GM12878 (cell line): ENCODE measurements around the gene IGFALS. TPM values are rescaled to one million over a fixed set of nuclear protein-coding genes. Genes with fewer than 3 reads are reported as not detected.

Experiments used
- ATAC-seq: fragments of 200-7000 bp; cut with Tn5 transposase; 3 replicates; pipeline ENCODE4 v1.9.1; 2020; ENCODE audit warnings: mild to moderate bottlenecking, moderate library complexity
- BruUV-seq: library from RNA; stranded (reverse); fragments of 400-500 nt; replicated peaks from 2 replicates; lab custom pipeline; 2021; lab: Mats Ljungman, UMichigan
- CTCF ChIA-PET: fragments of 300-600 bp; sonication (Branson Sonifier 250); formaldehyde crosslinking; extraction: SDS; loops from one replicate; lab custom pipeline; 2021; ENCODE audit warnings: inconsistent platforms; lab: Yijun Ruan, JAX
- POLR2A ChIA-PET: fragments of 350-600 bp; formaldehyde crosslinking; extraction: SDS; loops from one replicate; lab custom pipeline; 2021; ENCODE audit warnings: inconsistent platforms; lab: Charles Lee
- RAD21 ChIA-PET: fragments of 300-600 bp; sonication (Branson Sonifier 250); formaldehyde crosslinking; loops from one replicate; lab custom pipeline; 2023; ENCODE audit warnings: antibody characterized with exemption; ENCODE audit not compliant: unreplicated experiment; lab: Charles Lee
- SMC1A ChIA-PET: fragments of 300-600 bp; sonication (Branson Sonifier 250); formaldehyde crosslinking; loops from one replicate; lab custom pipeline; 2023; ENCODE audit not compliant: unreplicated experiment, uncharacterized antibody; lab: Charles Lee
- DNase-seq: peaks from one replicate; pipeline ENCODE4 v3.0.0-alpha.2; 2011; ENCODE audit warnings: low read depth, low spot score
- FAIRE-seq: peaks from 3 replicates; lab custom pipeline; 2011; peaks lifted over from hg19 to GRCh38; lab: Jason Lieb, UNC
- H2AFZ ChIP-seq: 2 replicates; pipeline ENCODE4 v1.6.0; 2011; ENCODE audit warnings: low read depth, low read length, control low read depth; ENCODE audit not compliant: control insufficient read depth
- H3K27ac ChIP-seq: 2 replicates; pipeline ENCODE4 v1.5.1; 2011; ENCODE audit warnings: control low read depth; ENCODE audit not compliant: control insufficient read depth, insufficient read depth
- H3K27me3 ChIP-seq, 2 experiments: replicated peaks in 1 of 2; 2 replicates each; pipeline versions ENCODE4 v1.6.0 to v1.6.1; 2011; ENCODE audit warnings: low read length in 1 of 2; ENCODE audit not compliant: control insufficient read depth in 2 of 2, insufficient read depth in 2 of 2
- H3K36me3 ChIP-seq, 2 experiments: 2 replicates each; pipeline ENCODE4 v1.5.1; 2011; ENCODE audit warnings: low read length in 1 of 2; ENCODE audit not compliant: control insufficient read depth in 2 of 2, insufficient read depth in 2 of 2
- H3K4me1 ChIP-seq: 2 replicates; pipeline ENCODE4 v1.6.1; 2011; ENCODE audit warnings: mild to moderate bottlenecking, low read length, moderate library complexity, mixed read lengths; ENCODE audit not compliant: control insufficient read depth, insufficient read depth
- H3K4me2 ChIP-seq: 2 replicates; pipeline ENCODE4 v1.6.0; 2011; ENCODE audit warnings: control low read depth; ENCODE audit not compliant: control insufficient read depth, insufficient read depth
- H3K4me3 ChIP-seq: fragments of 200-600 bp; sonication (generic); 2 replicates; pipeline ENCODE4 v1.5.1; 2016
- H3K79me2 ChIP-seq: 2 replicates; pipeline ENCODE4 v1.6.0; 2011; ENCODE audit warnings: low read length; ENCODE audit not compliant: control insufficient read depth, insufficient read depth
- H3K9ac ChIP-seq: 2 replicates; pipeline ENCODE4 v1.8.0; 2011; ENCODE audit warnings: low read length, control low read depth, mixed read lengths; ENCODE audit not compliant: control insufficient read depth, insufficient read depth
- H3K9me3 ChIP-seq: replicated peaks from 3 replicates; pipeline ENCODE4 v1.5.1; 2011; ENCODE audit warnings: mild to moderate bottlenecking, low read length; ENCODE audit not compliant: control insufficient read depth, insufficient read depth
- H4K20me1 ChIP-seq: 2 replicates; pipeline ENCODE4 v1.6.0; 2011; ENCODE audit not compliant: control insufficient read depth, insufficient read depth
- CBX3 ChIP-seq: fragments of 200-600 bp; sonication (generic); IDR thresholded peaks from 2 replicates; pipeline ENCODE4 v1.6.1; 2016; ENCODE audit warnings: low read depth, borderline replicate concordance
- CTCF ChIP-seq, 3 experiments: IDR thresholded peaks in 2 of 3; conservative IDR thresholded peaks in 1 of 3; 2 replicates each; pipeline ENCODE4 v1.5.1; 2011; ENCODE audit warnings: low read depth in 3 of 3, low read length in 3 of 3, mild to moderate bottlenecking in 3 of 3, control low read depth in 2 of 3, moderate library complexity in 2 of 3, inconsistent platforms in 1 of 3, mixed read lengths in 1 of 3; ENCODE audit not compliant: control insufficient read depth in 2 of 3, insufficient read depth in 1 of 3; ENCODE audit errors: extremely low read depth in 1 of 3
- EED ChIP-seq: sonication (generic); IDR thresholded peaks from 2 replicates; pipeline ENCODE4 v1.6.1; 2016; ENCODE audit warnings: antibody characterized with exemption, low read depth
- HSF1 ChIP-seq: fragments of 150-350 bp; IDR thresholded peaks from 2 replicates; pipeline ENCODE4 v1.6.1; 2014; ENCODE audit warnings: mild to moderate bottlenecking, low read depth, low read length
- LARP7 ChIP-seq: fragments of 450-650 bp; IDR thresholded peaks from 2 replicates; pipeline ENCODE4 v1.6.1; 2017; ENCODE audit warnings: mild to moderate bottlenecking
- TCF7 ChIP-seq: IDR thresholded peaks from 2 replicates; pipeline ENCODE4 v1.6.1; 2014; ENCODE audit warnings: antibody characterized with exemption, borderline replicate concordance
- YY1 ChIP-seq: IDR thresholded peaks from 2 replicates; pipeline ENCODE4 v1.6.1; 2011; ENCODE audit warnings: low read depth, mild to moderate bottlenecking, low read length
- WGBS: methylation state at CpG from one replicate; pipeline ENCODE4 v1.1.6; 2016; ENCODE audit warnings: low lambda C conversion rate; ENCODE audit not compliant: insufficient replicate concordance, insufficient coverage; ENCODE audit errors: missing lambda C conversion rate; 5-methylcytosine and 5-hydroxymethylcytosine counted together
- in situ Hi-C: fragments of 300-500 bp; cut with MboI; formaldehyde crosslinking; loops from 9 replicates; pipeline ENCODE4 v1.14.3; 2018; ENCODE audit warnings: mixed read lengths
- intact Hi-C: fragments of 100-400 bp; cut with micrococcal nuclease; formaldehyde crosslinking; loops from one replicate; pipeline ENCODE4 v1.14.2; 2022; ENCODE audit not compliant: unreplicated experiment
- polyA plus RNA-seq, 11 experiments: library from polyadenylated mRNA; depleted of rRNA in 4 of 11; unstranded in 6 of 11; stranded (reverse) in 5 of 11; fragments of >200 nt; fragmentation: Nextera tagmentation in 4 of 11; fragmentation: Illumina TruSeq in 1 of 11; extraction: Ambion mirVana in 4 of 11; extraction: Trizol in 1 of 11; gene quantifications; 1 replicate in 1 of 11; 2 replicates in 10 of 11; pipeline versions ENCODE4 v1.2.1 to v1.2.3, GENCODE V29; 2011 to 2016; ENCODE audit warnings: inconsistent platforms in 2 of 11, missing spikeins in 2 of 11, low read depth in 1 of 11
- total RNA-seq, 4 experiments: library from RNA; depleted of rRNA in 3 of 4; stranded (reverse); fragments of >200 nt in 3 of 4; fragmentation: Illumina TruSeq in 1 of 4; extraction: Trizol in 1 of 4; gene quantifications; 2 replicates each; pipeline versions ENCODE4 v1.2.1 to v1.2.3, GENCODE V29; 2013 to 2021
- TF ChIP-seq, protein P1 (sequence below): fragments of 450-650 bp; IDR thresholded peaks from 2 replicates; pipeline ENCODE4 v1.6.1; 2017; ENCODE audit warnings: mild to moderate bottlenecking, moderate library complexity

IGFALS gene
- total and polyA plus RNA-seq, 10 of the 15 experiments (the other 5 are each of a cell fraction or from before 2014, with no cell fraction given): 0.04 to 0.11 TPM; not detected in 8

DNA sequence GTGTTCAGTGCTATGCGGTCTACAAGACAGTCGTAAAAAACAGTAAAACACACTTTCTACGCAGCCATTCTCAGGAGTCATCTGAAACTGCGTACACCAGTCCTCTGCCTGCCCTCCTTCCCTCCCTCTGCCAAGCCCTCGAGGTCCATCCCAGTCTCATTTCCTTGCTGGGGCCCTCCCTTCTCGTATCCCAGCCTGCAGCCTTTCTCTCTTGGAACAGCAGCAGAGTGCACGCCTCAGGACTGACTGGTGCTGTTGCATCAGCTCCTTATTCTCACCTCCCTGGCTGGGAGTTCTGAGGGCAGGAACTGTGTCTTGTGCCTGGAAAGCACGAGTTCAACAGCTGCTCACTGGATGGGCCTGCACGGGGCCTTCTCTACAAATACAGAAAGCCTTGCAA, 46.0 kb upstream of the IGFALS start:
- no peak overlapping the region for H2AFZ ChIP-seq
- ChIA-PET RAD21 (no interaction called here), SMC1A (interaction anchor here (1.0 kb wide), 1 partner anchor 104 kb away, joined by 3 read pairs; no protein-coding TSS in a partner anchor), POLR2A (no interaction called here), CTCF (no interaction called here)
- no TSS peak for BruUV-seq
- H4K20me1 ChIP-seq: no peaks in the 10 kb centered on the region
- WGBS: 33% methylated on average over 9 of the region's 9 CpGs
- H3K36me3 ChIP-seq: no peaks in the 10 kb centered on the region
- H3K27me3 ChIP-seq: no peaks in the 10 kb centered on the region
- intact Hi-C loops (no loop called here), in situ Hi-C loops (no loop called here)
- no peak overlapping the region for H3K9ac ChIP-seq
- no peaks in the 10 kb centered on the region for H3K79me2 ChIP-seq
- H3K9me3 ChIP-seq: no peaks in the 10 kb centered on the region
- no peaks in the 10 kb centered on the region for H3K4me1 ChIP-seq
- H3K4me3 ChIP-seq: no peak overlapping the region
- FAIRE-seq (no peak), ATAC-seq (no peak), DNase-seq (no peak)
- no peak overlapping the region for H3K27ac ChIP-seq
- no peak overlapping the region for H3K4me2 ChIP-seq
- no peak for TF ChIP-seq TCF7
- no peak for TF ChIP-seq EED
- no peak for TF ChIP-seq LARP7
- no peak for TF ChIP-seq CBX3
- TF ChIP-seq CTCF (IDR thresholded peaks at IDR 0.05 in 2 of 3, conservative IDR thresholded peaks at IDR 0.05 in 1 of 3; ENCODE audit: control insufficient read depth in 2 of 3, extremely low read depth in 1 of 3, insufficient read depth in 1 of 3, low read depth in 3 of 3, low read length in 3 of 3): no peak
- TF ChIP-seq, protein P1, sequence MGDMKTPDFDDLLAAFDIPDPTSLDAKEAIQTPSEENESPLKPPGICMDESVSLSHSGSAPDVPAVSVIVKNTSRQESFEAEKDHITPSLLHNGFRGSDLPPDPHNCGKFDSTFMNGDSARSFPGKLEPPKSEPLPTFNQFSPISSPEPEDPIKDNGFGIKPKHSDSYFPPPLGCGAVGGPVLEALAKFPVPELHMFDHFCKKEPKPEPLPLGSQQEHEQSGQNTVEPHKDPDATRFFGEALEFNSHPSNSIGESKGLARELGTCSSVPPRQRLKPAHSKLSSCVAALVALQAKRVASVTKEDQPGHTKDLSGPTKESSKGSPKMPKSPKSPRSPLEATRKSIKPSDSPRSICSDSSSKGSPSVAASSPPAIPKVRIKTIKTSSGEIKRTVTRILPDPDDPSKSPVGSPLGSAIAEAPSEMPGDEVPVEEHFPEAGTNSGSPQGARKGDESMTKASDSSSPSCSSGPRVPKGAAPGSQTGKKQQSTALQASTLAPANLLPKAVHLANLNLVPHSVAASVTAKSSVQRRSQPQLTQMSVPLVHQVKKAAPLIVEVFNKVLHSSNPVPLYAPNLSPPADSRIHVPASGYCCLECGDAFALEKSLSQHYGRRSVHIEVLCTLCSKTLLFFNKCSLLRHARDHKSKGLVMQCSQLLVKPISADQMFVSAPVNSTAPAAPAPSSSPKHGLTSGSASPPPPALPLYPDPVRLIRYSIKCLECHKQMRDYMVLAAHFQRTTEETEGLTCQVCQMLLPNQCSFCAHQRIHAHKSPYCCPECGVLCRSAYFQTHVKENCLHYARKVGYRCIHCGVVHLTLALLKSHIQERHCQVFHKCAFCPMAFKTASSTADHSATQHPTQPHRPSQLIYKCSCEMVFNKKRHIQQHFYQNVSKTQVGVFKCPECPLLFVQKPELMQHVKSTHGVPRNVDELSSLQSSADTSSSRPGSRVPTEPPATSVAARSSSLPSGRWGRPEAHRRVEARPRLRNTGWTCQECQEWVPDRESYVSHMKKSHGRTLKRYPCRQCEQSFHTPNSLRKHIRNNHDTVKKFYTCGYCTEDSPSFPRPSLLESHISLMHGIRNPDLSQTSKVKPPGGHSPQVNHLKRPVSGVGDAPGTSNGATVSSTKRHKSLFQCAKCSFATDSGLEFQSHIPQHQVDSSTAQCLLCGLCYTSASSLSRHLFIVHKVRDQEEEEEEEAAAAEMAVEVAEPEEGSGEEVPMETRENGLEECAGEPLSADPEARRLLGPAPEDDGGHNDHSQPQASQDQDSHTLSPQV: no peak
- no peak for TF ChIP-seq YY1
- no peak for TF ChIP-seq HSF1
